ENCODE results near the gene PCDHGA3.
"Not testable (repeated sequence)": the region's sequence is repeated elsewhere in the genome, so short reads cannot be mapped to it uniquely, and the experiment has no call there.

PCDHGA3 gene

GRCh38 chr5:141349917-141350619, 6.4 kb downstream of the PCDHGA3 start, which contains the start of gene PCDHGB1:
TSS of gene PCDHGB1 (plus strand) at chr5:141350099. CDS start at chr5:141350261, 162 bp downstream.
- peak; percentile 49 for DNase-seq (ENCODE audit: low read depth)

DNA sequence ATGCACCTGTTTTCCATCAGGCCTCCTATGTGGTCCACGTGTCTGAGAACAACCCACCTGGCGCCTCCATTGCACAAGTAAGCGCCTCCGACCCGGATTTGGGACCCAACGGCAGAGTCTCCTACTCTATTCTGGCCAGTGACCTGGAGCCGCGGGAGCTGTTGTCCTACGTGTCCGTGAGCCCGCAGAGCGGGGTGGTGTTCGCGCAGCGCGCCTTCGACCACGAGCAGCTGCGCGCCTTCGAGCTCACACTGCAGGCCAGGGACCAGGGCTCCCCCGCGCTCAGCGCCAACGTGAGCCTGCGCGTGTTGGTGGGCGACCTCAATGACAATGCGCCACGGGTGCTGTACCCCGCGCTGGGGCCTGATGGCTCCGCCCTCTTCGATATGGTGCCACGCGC, 8.0 kb downstream of the PCDHGA3 start:
- no peak for DNase-seq (ENCODE audit: low read depth)

- DNase-seq (ENCODE audit: low read depth), result peak; percentile 20
Observed at GRCh38 chr5:141354900-141355469, 11.4 kb downstream of the PCDHGA3 start, which contains the start of gene PCDHGA4. TSS of gene PCDHGA4 (plus strand) at chr5:141355021. CDS start at chr5:141355108, 87 bp downstream.

DNA sequence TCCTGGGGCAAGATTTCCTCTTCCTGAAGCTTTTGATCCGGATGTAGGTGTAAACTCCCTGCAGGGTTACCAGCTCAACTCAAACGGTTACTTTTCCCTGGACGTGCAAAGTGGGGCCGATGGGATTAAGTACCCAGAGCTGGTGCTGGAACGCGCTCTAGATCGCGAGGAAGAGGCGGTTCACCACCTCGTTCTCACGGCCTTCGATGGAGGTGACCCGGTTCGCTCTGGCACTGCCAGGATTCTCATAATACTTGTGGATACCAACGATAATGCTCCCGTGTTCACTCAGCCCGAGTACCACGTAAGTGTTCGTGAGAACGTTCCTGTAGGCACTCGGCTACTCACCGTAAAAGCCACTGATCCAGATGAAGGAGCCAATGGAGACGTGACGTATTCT, 12.0 kb downstream of the PCDHGA3 start:
- no peak for DNase-seq (ENCODE audit: low read depth)

- no peak for DNase-seq (ENCODE audit: low read depth)
Observed at GRCh38 chr5:141356133-141356532, 12.5 kb downstream of the PCDHGA3 start.

DNA sequence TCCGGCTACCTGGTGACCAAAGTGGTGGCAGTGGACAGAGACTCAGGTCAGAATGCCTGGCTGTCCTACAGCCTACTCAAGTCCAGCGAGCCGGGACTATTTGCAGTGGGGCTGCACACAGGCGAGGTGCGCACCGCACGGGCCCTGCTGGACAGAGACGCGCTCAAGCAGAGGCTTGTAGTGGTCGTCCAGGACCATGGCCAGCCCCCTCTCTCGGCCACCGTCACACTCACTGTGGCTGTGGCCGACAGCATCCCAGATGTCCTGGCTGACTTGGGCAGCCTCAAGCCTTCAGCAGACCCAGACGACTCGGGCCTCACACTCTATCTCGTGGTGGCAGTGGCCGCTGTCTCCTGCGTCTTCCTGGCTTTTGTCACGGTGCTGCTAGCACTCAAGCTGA, 13.3 kb downstream of the PCDHGA3 start:
- DNase-seq (ENCODE audit: low read depth), result no peak

DNA sequence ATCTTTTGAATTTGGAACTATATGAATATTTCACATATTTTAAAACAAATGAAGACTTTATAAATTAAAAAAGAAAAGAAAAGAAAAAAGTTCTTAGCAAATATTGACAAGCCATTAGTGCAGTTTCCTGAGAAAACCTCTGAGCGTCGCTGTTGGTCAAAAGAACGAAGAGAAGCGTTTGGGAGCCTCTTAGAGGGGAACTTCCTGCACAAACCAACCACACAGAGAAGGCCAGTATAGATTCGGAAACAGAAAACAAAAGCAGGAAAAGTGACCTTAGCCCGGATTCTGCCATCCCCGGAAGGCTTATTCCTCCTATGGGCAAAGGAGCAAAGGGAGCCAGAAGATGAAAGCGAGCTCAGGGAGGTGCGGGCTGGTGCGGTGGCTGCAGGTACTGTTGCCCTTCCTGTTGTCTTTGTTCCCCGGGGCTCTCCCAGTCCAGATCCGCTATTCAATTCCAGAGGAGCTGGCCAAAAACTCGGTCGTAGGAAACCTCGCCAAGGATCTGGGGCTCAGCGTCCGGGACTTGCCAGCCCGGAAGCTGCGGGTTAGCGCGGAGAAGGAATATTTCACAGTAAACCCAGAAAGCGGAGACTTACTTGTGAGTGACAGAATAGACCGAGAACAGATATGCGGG, 16.3 kb downstream of the PCDHGA3 start, which contains the start of gene PCDHGB2:
Gene PCDHGB2 (plus strand): TSS at position 205 of the 637 bp plus-strand sequence. CDS start 142 bp downstream, at position 347.
- peak; percentile 26 for DNase-seq (ENCODE audit: low read depth)

DNA sequence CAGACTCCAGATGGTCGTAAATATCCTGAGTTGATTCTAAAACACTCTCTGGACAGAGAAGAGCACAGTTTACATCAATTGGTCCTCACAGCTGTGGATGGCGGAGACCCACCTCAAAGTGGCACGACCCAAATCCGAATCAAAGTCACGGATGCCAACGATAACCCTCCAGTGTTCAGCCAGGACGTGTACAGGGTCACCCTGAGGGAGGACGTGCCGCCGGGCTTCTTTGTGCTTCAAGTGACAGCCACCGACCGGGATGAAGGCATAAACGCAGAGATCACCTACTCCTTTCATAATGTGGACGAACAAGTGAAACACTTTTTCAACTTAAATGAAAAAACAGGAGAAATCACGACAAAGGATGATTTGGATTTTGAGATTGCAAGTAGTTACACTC, 17.1 kb downstream of the PCDHGA3 start:
- no peak for DNase-seq (ENCODE audit: low read depth)

DNA sequence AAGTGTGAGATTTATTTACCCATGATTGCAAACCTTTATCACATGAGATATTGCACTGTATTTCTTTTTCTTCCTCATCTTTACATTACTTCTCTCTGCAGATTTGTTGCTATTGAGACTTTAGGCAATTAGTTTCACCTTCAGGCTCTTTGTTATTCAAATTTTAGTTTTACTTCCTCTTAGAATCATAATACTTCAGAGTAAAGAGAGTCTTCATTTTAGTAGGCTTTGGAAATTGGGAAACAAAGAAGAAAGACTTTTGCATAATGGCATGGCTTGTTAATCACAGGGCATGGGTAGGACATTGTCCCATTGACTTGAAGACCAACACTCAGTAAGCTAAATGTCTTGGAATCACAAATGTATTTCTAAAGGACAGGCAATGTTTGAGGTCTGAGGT, 19.1 kb downstream of the PCDHGA3 start:
- DNase-seq (ENCODE audit: low read depth), result no peak

DNA sequence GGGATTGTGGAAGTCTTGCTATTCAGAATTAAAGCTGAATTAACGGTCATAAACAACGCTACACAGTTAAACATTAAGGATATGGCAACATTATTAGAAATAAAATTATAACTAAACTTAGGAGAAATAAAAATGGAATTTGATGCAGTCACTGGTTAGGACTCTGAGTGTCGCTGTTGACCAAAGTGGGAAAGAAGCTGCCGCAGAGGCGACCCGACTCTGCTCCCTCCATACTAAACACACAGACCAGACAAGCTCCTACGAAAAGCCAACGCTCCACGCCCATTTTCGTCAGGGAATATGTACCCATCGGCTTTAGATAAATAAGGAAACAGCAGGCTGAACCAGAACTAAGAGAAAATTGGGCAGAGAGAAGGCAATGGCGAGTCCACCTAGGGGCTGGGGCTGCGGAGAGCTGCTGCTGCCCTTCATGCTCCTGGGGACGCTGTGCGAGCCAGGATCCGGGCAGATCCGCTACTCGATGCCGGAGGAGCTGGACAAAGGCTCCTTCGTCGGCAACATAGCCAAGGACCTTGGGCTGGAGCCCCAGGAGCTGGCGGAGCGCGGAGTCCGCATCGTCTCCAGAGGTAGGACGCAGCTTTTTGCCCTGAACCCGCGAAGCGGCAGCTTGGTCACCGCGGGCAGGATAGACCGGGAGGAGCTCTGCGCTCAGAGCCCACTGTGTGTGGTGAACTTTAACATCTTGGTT, 20.5 kb downstream of the PCDHGA3 start, which contains the start of gene PCDHGA5:
Gene PCDHGA5 (plus strand): TSS at position 211 of the 709 bp plus-strand sequence. CDS start 169 bp downstream, at position 380.
- DNase-seq (ENCODE audit: low read depth), result no peak

DNA sequence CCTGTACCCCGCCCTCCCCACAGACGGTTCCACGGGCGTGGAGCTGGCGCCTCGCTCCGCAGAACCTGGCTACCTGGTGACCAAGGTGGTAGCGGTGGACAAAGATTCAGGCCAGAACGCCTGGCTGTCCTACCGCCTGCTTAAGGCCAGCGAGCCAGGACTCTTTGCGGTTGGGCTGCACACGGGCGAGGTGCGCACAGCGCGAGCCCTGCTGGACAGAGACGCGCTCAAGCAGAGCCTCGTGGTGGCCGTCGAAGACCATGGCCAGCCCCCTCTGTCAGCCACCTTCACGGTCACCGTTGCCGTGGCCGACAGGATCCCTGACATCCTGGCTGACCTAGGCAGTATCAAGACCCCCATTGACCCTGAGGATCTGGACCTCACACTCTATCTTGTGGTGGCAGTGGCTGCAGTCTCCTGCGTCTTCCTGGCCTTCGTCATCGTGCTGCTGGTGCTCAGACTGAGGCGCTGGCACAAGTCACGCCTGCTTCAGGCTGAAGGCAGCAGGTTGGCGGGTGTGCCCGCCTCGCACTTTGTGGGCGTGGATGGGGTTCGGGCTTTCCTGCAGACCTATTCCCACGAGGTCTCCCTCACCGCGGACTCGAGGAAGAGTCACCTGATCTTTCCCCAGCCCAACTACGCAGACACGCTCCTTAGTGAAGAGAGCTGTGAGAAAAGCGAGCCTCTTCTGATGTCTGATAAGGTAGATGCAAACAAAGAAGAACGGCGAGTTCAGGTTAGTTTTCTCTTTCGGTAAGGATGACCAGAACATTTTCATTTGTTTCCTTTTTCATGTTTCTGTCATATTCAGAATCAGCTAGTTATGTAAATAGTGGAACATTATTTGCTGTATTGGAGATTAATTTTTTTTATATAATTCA, 22.6 kb downstream of the PCDHGA3 start:
- DNase-seq (ENCODE audit: low read depth), result no peak

- DNase-seq (ENCODE audit: low read depth), result peak; percentile 64
Observed at GRCh38 chr5:141369994-141370848, 26.6 kb downstream of the PCDHGA3 start, which contains the start of gene PCDHGB3. TSS of gene PCDHGB3 (plus strand) at chr5:141370242. CDS start at chr5:141370395, 153 bp downstream.

DNA sequence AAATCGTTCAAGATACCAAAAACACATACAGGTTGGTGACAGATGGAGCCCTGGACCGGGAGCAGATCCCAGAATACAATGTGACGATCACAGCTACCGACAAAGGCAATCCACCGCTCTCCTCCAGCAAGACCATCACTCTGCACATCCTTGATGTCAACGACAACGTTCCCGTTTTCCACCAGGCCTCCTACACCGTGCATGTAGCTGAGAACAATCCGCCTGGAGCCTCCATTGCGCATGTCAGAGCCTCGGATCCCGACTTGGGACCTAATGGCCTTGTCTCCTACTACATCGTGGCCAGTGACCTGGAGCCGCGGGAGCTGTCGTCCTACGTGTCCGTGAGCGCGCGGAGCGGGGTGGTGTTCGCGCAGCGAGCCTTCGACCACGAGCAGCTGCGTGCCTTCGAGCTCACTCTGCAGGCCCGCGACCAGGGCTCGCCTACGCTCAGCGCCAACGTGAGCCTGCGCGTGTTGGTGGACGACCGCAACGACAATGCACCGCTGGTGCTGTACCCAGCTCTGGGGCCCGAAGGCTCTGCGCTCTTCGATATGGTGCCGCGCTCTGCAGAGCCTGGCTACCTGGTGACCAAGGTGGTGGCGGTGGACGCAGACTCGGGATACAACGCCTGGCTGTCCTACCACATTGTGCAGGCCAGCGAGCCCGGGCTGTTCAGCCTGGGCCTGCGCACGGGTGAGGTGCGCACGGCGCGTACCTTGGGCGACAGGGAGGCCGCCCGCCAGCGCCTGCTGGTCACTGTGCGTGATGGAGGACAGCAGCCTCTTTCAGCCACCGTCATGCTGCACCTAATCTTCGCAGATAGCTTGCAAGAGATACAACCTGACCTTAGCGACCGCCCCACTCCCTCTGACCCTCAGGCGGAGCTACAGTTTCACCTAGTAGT, 28.2 kb downstream of the PCDHGA3 start:
- DNase-seq (ENCODE audit: low read depth), result no peak

GRCh38 chr5:141373673-141374317, 30.2 kb downstream of the PCDHGA3 start, which contains the start of gene PCDHGA6:
TSS of gene PCDHGA6 (plus strand) at chr5:141373891. CDS start at chr5:141374084, 193 bp downstream.
- peak; percentile 31 for DNase-seq (ENCODE audit: low read depth)

- DNase-seq (ENCODE audit: low read depth), result no peak
Observed at GRCh38 chr5:141374627-141375026, 31.0 kb downstream of the PCDHGA3 start.

- not testable (repeated sequence) for DNase-seq (ENCODE audit: low read depth)
Observed at GRCh38 chr5:141375444-141376155, 32.0 kb downstream of the PCDHGA3 start.

DNA sequence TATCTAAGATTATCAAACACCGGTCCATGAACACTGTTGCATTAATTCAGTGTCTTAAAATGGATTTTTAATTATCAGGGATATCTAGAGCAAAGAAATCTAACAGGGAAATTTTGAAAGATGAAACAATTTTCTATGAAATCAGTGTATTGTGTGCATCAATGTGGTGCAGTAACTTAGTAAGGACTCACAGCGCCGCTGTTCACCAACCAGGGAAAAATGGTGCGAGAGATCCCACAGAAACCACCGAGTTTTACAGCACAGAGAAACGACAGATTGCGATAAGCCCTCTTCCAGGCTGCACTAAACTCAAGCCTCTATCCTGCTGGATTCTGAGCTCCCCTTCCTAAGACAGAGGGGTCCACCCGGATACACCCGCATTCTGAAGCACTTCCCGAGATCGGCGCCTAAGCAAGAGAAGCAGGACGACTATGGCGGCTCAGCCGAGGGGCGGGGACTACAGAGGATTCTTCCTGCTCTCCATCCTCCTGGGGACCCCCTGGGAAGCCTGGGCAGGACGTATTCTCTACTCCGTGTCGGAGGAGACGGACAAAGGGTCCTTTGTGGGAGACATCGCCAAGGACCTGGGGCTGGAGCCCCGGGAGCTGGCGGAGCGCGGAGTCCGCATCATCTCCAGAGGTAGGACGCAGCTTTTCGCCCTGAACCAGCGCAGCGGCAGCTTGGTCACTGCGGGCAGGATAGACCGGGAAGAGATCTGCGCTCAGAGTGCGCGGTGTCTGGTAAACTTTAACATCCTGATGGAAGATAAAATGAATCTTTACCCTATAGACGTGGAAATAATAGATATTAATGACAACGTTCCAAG, 39.1 kb downstream of the PCDHGA3 start, which contains the start of gene PCDHGA7:
Gene PCDHGA7 (plus strand): TSS at position 274 of the 826 bp plus-strand sequence. CDS start 158 bp downstream, at position 432.
- DNase-seq (ENCODE audit: low read depth), result peak; percentile 53
